Measurements from ENCODE around the gene CKM.

The CKM gene

DNA sequence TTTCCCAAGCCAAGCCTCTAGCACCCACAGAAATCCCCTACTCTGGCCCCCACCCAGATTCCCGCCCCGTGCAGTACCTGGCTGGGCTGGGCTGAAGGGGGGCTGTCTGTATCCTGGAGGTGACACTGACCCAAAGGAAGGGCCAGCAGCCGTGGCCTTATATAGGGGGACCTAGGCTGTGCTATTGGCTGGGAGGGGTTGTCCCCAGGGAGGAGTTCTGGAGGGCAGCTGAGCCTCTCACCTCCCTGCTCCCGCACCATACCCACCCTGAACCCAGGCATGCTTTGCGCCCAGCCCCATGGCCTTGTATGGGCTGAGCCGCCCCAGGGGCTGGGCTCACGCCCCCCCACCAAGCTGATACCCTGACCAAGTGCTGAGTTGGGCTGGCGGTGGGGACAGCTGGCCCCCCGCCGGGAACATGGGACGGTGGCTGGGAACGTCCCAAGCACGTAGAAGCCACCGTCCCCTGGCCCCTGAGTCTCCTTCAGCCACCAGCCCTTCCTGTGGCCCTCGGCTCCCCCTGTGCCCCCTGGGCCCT is at the start of gene CKM:
CKM (minus strand) TSS at position 132 of the 538 bp plus-strand sequence. CDS start 3,162 bp downstream, outside the sequence.
- no peak for DNase-seq (ENCODE audit: low spot score)

DNA sequence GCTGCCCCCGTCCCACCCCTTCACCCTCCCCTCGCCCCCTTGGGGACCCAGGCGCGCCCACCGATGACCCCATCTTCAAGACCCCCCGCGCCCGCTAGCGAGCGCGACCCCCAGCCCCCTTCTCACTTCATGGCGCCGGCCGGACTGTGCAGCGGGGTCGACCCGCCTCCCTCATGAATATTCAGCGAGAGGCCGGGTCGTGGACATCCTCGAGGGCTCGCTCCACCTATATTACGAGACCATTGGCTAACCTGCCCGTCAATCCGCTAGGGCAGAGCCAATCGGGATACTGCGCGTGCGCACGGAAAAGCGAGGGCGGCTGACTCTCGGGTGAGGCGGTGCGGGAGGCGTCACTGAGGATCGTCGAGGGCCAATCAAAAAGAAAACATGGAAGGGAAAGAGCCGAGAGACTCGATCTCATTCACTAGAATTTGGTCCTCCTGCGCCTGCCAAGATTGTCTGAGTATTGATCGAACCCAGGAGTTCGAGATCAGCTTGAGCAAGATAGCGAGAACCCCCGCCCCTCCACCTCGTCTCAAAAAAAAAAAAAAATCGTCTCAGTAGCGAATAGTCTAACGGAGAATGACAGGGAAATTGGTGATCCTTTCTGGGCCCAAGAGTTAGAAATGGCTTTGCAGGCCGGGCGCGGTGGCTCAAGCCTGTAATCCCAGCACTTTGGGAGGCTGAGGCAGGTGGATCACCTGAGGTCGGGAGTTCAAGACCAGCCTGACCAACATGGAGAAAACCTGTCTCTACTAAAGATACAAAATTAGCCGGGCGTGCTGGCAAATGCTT is 47.9 kb upstream of the CKM start, which contains the start of gene ERCC2:
ERCC2 (minus strand) TSS at position 164 of the 795 bp plus-strand sequence; CDS start at position 131, 33 bp downstream.
- DNase-seq (ENCODE audit: low spot score): peak; percentile 99

- DNase-seq (ENCODE audit: low spot score): no peak
Measured at GRCh38 chr19:45368737-45369340, 46.2 kb upstream of the CKM start.

DNA sequence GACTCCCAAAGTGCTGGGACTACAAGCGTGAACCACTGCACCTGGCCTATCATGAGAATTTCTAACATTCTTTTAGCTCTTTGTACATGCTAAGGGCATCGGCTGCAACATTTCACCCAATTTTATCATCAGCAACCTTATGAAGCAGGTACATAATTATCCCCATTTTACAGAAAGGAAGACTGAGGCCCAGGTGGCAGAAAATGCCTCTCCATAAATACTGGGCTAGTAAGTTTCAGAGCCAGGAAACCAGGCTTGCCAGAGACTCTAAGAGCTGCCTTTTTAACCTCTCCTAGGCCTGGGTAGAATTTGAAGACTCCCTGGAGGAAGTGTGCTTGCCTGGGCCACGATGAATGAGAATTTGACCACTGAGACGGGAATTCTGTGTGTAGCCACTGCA is 45.5 kb upstream of the CKM start:
- DNase-seq (ENCODE audit: low spot score): no peak

GRCh38 chr19:45364696-45365095 is 42.0 kb upstream of the CKM start:
- DNase-seq (ENCODE audit: low spot score): no peak

- DNase-seq (ENCODE audit: low spot score): no peak
Measured at GRCh38 chr19:45363861-45364459, 41.3 kb upstream of the CKM start.

DNA sequence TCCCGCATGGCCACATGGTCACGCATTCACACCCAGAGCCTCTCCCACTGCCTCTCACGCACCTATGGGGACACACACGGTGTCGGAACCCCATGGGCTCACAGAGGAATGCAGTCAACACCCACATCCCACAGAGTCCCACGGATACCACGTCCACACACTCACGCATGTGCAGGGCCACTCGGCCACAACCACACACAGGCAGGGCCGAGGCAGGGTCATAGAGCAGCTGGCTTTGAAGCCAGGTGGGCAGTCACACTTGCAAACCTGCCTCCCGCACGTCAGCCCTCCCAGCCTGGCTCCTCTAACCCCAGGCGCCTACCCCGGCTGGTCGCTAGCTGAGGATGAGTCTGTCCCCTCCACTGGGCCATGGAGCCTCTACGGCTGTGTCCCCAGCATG is 39.6 kb upstream of the CKM start:
- no peak for DNase-seq (ENCODE audit: low spot score)

DNA sequence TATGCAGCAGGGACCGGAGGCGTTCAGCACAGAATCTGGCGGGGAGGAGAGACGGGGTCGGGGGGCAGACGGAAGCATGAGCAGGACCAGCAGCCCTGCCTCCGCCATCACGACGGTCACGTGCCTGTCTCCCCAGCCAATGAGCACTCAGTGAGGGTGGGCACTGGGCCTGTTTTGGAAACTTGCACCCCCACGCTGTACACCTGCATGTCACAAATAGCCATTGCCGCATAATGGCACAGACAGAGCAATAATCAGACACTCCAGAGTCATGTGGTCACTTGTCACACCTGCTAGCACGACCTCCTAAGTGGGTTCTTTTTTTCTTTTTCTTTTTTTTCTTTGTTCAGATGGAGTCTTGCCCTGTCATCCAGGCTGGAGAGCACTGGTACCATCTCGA is 38.9 kb upstream of the CKM start:
- DNase-seq (ENCODE audit: low spot score): no peak

DNA sequence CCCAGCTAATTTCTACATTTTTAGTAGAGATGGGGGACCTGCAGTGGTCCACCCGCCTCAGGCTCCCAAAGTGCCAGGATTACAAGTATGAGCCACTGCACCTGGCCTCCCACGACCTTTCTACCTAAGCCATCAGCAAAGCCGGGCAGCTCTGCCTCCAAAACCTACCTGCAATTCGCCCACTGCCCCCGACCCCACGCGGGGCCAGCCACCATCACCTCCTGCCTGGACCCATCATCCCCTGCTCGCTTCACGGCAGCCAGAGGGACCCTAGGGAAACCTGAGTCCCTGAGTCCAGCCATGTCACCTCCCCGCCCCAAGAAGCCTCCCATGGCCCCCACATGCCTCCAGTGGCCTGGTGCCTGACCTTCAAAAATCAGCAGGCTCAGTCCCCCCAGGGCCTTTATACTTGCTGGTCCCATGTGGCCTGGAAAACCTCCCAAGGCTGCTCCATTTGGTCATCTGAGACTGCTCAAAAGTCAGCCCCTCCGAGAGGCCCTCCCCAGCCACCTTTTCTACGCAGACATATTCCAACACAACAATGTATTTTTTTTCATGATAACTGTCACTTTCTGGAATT is 35.6 kb upstream of the CKM start:
- no peak for DNase-seq (ENCODE audit: low spot score)

GRCh38 chr19:45357445-45357783 is 34.7 kb upstream of the CKM start:
- DNase-seq (ENCODE audit: low spot score): no peak

DNA sequence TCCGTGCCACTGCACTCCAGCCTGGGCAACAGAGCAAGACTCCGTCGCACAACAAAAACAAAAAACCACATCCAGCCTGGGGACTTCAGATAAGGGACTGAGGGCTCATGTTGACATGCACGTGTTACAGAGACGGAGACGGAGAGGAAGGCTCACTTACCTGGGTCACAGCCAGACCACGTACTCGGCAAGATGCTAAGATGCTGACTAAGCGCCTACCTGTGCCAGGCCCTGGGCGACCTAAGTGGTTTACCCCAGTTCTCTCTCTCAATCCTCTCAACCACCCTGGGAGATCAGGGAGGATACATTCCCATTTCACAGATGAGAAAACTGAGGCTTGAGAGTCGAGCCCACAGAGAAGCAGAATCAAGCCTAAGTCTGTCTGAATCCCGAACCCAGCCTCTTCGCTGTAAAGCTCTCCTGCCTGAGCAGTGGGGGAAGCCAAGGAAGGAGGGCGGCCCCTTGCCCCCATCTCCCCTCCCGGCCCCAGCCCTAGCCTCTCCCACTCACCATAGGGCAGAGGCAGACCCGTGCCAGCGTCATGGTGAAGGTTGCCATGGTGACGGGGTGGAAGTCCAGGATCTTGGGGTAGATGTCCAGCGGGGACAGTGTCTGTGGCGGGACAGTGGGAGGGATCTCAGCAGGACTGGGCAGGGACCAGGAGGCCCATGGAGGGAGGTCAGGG is 34.2 kb upstream of the CKM start:
- DNase-seq (ENCODE audit: low spot score): peak; percentile 77

GRCh38 chr19:45355910-45356309 is 33.2 kb upstream of the CKM start:
- DNase-seq (ENCODE audit: low spot score): peak; percentile 48

GRCh38 chr19:45355402-45355801 is 32.7 kb upstream of the CKM start:
- DNase-seq (ENCODE audit: low spot score): peak; percentile 51

DNA sequence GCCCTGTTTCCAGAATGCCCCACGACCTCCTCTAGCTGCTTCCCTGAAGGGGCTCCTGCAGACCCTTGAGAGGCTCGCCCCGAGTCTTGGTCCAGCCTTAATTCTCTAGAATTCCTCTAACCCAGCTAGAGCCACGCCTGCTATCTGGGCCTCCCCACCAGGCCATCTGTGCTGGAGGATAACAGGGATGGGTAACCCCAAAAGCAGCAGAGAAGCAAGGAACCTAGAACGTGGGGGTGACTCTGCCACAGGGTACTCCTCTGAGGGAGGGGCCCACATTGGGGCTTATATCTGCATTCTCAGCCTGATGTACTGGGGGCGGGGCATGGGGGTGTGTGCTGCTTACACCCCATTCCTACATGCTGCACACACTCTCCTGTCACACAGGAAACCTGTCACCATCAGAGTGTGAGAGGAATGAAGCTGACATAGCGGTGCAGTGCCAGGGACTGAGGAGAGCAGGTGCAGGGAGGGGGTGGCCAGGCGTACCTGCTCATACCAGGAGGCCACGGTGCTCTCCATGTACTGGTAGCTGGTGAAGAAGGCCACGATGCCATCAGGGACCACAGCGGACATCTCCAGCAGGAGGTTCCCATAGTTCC is 31.7 kb upstream of the CKM start:
- peak; percentile 80 for DNase-seq (ENCODE audit: low spot score)

DNA sequence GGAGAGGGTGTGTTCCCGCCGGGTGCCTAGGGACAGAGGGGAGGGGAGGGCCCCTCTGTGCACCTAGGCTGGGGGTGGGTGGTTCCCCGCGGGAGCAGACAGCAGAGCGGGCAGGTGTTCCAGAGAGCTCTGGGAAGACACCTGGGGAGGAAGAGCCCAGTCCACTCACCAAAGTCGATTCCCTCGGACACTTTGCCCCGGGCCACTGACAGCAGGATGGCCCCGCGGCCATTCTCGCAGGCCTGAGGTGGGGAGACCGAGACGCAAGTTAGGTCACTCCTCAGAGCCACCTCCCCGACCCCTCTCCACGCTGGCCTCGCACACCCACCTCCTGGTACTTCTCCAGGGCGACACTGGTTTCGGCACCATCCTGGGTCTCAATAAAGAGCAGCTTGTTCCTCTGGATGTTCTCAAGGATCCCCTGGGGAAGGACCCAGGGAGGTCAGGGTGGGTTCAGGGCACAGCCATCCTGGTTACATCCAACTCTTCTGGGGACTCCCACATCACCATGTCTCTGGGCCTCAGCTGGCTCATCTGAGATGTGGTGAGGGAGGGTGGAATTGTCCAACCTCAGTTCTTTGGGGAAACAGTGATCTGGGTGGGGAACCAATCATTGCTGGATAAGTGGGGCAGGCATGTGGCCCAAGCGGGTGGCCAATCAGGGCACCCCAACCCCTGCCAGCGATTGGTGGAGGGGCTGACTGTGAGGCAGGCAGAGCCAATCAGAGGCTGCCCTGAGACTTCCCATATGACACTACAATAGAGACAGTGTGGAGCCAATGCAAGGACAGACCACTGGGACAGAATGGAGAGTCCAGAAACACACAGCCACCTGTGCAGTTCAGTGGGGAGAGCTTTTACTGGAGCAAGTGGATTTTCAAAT is 30.5 kb upstream of the CKM start:
- DNase-seq (ENCODE audit: low spot score): peak; percentile 53

DNA sequence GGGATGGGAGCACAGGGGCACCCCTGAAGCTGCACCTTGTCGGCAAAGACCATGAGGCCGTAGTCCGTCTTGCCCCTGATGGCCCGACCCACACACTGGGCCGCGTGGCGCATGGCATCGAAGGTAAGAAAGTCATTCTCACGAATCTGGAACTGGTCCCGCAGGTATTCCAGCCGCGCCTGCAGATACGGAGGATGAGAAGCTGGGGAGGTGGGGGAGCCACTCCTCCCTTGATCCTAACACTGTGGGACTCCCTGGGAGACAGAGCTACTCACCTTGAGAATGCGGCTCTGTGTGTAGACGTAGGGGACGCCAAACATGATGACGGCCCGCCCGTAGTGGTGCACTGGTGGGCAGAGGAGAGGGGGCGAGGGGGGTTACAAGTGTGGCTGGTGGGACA is 29.8 kb upstream of the CKM start:
- no peak for DNase-seq (ENCODE audit: low spot score)

- no peak for DNase-seq (ENCODE audit: low spot score)
Measured at GRCh38 chr19:45352062-45352461, 29.4 kb upstream of the CKM start.

- no peak for DNase-seq (ENCODE audit: low spot score)
Measured at GRCh38 chr19:45351401-45351952, 28.8 kb upstream of the CKM start.

- no peak for DNase-seq (ENCODE audit: low spot score)
Measured at GRCh38 chr19:45350477-45351058, 27.9 kb upstream of the CKM start.

- no peak for DNase-seq (ENCODE audit: low spot score)
Measured at GRCh38 chr19:45349430-45349941, 26.8 kb upstream of the CKM start.

Data from hematopoietic multipotent progenitor cell treated with erythropoietin and hydrocortisone succinate and interleukin-3 and kit ligand, for 17 days (in vitro differentiated cells).